ENCODE results near the gene SMYD3.
A peak's percentile ranks its signal among the peaks of the same experiment; 100 is the strongest.

SMYD3 gene

DNA sequence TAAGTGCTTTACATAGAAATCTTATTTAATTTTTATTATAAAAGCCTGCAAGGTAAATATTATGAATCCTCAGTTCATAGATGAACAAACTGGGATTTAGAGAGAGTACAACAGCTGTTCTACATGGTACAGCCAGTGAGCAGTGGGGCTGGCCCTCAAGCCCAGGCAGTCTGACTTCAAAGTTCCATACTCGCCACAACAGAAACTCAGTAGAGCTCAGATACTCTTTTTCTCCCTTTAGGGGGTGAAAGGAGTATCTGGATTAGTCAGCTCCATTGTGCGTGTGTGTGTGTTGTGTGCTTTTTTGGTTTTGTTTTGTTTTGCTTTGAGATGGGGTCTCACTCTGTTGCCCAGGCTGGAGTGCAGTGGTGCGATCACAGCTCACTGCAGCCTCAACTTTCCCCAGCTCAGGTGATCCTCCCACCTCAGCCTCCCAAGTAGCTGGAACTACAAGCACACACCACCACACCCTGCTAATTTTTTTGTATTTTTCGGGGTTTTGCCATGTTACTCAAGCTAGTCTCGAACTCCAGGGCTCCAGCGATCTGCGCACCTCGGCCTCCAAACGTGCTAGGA is 378.5 kb downstream of the SMYD3 start:
- DNase-seq: no peak

DNA sequence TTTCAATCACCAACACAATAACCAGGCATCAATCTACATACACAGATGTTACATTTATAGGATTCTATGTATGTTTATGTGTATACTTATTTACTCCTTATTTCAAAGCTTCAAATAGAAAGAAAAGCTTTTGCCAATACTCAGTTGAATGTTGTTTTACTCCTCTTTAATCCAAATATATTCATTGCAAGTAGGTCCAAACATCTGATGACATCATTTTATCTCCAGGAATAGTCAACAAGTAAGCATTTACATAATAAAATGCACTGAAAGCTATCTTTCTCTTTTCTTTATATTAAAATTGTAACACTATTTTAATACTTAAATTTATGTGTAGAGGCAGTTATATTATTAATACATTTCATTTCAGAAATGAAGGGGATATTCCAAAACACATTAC is 380.5 kb downstream of the SMYD3 start:
- no peak for DNase-seq

DNA sequence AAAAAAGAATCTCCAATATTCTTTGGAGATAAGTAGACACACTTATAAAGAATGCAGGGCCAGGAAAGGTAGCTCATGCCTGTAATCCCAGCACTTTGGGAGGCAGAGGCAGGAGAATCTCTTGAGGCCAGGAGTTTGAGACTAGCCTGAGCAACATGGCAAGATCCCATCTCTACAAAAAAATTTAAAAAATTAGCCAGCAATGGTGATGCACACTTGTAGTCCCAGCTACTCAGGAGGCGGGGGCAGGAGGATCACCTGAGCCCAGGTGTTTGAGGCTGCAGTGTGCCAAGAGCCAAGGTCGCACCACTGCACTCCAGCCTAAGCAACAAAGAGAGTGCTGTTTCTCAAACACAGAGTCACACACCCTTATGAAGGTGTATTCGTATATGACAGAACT is 385.0 kb downstream of the SMYD3 start:
- no peak for DNase-seq

DNA sequence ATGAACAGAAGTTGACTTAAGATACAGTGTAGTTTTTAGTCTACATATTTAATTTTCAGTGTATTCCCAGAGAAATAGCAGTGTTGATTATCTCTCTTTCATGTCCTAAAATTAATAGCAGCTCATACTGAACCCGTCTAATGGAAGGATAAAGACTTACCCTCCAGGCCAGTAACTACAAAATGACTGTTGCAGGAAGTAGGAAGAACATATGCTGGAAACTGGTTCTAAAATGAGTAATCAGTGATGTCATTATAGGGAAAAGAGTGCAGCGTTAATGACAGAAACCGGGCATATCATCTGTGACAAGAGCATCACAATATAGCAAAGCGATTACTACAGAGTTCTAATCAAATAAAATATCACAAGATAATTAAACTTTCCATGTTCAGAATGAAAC is 385.5 kb downstream of the SMYD3 start:
- DNase-seq: no peak

DNA sequence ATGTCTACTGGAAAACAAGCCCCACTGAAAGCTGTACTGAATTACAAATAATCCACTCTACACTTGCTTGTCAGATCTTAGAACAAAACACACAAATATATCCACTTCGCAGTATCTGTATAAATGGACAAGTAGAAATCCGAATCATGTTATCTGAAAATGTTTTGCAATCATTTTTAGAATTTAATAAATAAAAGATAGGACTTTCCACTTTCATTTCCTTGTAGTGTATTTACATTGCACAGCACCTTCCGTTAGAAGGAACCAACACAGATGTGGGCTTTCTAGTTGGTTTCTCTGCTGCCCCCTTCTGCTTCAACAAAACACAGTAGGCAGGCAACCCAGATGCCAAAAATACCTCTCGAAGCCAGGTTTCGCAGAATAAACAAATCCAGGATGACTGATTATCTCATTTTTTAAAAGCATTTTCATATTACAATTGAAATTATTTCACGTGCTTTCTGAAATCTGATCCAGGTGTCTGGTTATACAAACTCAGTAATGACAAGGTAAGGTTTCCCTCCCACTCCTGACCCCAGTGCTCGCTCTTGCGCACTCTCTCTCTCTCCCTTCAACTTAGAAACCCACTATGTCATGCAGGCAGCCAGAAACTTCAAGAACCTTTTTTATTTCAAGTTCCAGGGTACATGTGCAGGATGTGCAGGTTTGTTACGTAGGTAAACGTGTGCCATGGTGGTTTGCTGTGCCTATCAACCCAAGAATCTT is 389.9 kb downstream of the SMYD3 start:
- DNase-seq: peak; percentile 28

DNA sequence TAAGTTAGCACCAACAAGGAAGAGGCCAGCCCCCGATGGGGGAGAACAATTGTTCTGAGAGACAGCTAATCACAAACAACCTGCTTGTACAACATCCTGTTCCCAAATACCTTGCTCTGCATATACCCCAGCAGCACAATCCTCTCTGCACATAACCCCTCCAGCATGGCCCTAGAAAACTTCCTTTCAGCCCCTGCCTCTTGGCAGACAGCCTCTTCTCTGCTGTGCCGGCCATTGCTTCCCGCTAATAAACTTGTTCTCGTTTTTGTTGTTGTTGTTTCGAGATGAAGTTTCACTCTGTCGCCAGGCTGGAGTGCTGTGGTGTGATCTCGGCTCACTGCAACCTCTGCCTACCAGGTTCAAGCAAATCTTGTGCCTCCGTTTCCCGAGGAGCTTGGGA is 392.7 kb downstream of the SMYD3 start:
- no peak for DNase-seq

DNA sequence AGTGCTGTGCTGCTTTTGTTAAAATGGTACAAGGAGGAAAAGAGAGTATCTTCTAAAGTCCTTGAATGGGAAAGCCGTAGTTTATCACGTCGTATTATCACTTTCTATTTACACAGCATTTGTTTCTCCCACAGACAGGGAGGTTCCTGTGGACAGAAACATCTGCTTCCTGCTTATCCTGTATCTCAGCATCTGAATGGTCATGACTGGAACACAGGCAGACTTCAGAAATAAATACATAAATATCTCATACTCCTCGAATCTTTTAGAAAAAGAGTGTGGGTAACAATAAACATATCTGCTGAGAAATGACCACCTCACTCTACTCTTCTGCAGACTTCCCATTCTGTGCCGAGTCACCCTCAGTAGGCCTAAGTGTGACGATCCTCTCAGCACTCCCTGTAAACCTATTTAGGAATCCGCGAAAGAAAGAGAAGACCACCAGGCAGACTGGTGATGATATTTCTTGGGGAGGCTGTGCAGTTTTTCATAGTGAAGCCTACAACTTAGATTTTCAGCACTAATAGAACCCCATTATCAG is 393.5 kb downstream of the SMYD3 start:
- peak; percentile 30 for DNase-seq

DNA sequence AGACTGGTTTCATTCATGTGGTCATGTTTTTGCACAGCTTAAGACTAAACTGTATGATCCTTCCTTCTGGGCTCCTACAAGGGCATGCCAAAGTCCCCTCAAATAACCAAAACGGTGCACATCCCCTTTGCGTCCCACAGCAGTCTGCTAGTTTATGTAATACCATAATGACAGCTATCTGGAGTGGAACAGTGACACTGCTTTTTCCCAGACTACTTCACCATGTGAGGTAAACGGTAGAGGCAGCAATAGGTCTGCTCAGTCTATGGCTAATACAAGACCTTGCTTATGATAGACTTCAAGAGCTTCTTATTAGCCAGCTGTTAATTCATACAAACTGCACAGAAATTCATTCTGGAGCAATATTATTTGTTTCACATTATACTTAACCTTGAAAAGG is 395.5 kb downstream of the SMYD3 start:
- no peak for DNase-seq

DNA sequence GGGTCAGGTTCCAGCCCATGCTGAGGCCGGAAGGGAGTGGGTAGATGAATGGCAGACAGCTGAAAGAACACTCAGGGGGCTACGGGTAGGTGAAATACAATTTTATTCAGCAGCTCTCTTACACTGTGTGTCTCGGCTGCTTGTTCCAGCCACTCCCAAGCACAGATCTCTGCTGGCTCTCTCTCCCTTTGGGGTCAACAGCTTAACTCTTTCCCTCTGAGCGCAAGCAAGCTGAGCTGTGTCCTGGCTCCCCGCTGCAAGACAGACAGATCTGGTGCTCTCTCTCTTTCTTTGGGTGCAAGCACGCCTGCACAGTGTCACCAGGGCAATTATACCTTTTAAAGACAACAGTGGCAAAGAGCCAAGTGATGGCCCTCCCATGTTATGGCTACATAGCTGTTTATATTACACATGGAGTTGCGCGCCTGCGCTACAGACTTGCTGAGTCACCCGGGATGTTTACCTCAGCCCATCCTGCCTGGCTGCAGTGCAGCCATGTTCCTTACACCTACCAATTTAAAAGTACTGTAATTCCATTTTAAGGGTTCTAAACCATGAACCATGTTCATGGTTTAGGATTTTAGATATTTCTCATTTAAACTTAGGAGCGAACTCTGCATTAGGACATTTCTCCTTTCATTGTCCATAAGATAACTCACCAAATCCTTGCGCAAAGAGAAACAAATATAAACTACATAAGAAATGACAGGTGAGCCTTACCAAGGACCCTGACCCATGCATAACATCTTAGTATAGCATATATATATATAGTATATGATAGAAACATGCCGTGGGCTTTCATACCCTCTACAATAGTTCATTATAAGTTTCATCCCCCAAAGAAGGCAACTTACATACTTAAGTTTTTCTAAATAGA is 396.5 kb downstream of the SMYD3 start:
- peak; percentile 83 for DNase-seq

DNA sequence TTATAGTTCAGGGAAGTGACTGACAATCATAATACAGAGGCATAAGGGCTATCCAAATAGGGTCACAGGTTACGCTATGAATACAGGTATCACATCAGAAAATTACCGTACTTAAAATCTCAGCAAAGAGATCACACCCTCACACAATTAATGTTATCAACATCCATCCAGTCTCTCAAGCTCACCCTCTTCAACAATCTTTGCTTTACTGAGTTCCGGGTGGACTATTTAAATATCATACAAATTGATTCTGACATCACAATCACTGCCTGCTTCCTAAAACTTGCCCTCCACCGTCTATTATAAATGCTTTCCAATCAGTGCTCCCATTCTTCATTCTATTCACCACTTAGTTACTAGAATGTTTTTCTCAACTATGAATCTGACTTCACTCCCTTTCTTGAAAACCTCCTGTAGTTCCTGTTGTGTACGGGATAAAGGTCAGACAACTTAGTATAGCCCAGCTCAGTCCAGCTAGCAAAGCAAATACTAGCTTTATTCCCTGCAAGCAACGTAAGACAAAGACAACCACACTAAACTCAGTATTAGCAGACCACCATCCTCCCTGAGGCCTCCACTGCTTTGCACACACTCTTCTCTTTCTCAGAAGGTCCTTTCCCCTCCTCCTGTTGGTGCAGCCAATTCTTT is 398.7 kb downstream of the SMYD3 start:
- DNase-seq: no peak

DNA sequence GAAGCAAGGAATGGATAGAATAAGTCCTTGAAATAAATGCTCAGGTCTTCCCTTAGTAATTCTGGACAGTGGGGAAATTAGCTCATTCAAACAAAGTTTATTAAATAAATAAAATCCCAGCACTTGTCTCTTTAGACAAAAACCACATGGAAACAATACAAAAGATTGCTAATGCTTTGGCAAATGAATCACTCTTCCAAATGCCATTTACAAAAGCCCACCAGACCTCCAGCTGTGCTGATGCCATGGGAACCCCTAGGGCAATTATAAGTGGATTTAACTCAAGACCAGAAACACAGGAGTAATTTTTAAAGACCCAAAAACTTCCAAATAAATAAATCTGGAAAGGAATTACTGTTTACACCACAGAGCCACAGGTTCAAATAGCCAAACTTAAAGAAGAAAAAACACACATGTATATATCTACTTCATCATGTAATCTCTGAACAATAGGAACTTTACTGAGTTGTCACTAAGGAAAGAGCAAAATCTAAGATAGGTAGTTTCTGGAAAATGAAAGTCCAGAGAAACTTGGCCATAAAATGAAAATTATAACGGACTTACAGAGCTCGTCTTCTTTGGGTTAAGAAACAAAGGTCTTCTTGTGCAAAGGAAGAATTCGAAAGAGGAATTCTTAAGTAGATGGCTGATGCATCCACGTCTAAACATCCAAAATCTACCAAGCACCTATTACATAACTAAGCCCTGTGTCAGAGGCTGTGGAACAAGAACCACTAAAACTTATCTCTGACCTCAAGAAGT is 399.4 kb downstream of the SMYD3 start:
- no peak for DNase-seq

DNA sequence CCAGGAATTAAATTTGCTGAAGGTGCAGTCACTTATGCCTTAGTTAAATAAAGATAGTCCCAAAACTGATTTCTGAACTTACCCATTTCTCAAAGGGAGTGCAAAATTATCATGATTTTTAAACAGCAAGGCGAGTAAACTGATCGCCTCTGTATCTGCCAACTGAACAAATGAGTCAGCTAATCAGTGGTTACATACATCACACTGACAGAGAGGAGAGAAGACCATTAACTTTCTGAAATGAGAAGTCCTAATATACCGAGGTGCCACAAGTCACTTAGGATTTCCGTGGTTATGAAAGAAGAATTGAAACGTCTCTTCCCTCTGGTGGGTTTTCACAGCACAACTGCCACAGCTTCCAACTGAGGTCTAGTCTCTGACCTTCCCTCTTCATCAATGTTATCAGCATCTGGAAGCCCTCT is 400.7 kb downstream of the SMYD3 start:
- no peak for DNase-seq

DNA sequence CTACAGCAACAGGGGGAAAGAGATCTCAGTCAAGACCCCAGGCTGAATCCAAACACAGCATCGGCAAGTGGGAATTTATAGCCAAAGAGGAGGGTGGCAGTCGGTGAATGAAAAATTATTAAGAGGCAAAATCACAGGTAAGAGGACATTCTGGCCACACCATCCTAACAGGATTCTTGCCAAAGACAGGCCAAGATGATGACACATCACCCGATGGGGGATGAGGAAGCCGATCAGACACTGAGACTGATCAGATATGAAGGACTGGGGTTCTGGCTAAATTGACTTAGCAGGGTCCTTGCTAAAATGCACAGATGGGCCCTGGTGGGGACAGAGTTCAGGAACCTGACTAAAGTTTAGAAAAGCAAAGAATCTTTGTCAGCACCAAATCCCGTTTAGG is 402.2 kb downstream of the SMYD3 start:
- DNase-seq: no peak

DNA sequence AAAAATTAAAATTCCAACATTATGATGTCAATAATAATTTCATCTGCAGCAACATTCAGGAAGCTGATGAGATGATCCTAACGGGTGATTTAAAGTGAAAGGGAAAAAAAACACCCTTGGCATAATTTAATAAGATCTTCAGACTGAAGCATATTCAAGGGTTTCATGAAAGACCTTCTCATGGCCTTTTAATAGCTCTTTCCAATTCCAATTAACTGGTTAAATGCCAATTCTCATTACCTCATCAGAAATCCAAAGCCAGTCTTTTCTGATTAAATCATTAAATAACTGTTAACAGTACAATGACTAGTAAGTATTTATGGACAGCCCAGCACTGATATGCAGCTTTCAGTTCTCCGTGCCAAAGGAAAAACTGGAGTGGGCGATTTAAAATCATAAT is 407.5 kb downstream of the SMYD3 start:
- DNase-seq: no peak

DNA sequence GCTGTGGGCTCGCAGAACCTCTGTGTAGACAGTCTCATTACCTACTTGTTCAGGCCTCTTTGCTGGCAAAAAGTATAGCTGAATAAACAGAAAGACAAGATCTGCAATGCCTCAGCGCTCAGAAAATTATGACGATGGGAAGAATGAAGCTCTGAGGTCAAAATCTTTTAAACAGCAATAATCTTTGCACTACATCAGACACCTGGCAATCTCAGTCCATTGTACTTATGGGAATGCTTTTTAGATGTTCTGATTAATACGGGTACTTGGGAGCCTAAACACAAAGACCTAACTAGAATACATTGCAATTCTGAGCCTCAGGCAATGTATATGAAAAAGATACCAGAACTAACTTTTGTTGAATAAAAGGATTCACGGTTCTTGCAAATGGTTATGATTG is 410.7 kb downstream of the SMYD3 start:
- no peak for DNase-seq

DNA sequence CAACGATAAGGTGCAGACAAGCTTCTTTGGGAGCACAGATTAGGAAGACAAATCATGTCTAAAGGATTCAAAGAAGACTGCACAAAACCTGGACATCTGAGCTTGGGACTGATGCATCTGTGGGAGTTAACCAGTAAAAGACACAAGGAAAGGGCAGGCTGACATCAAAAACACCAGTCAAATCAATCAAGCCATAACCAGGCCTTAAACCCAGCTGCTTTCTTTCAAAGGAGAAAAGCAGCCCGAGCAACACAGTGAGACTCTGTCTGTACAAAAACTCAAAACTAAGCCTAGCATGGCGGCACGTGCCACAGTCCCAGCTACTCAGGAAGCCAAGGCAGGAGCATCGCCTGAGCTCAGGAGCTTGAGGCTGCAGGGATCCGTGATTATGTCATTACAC is 411.6 kb downstream of the SMYD3 start:
- no peak for DNase-seq

DNA sequence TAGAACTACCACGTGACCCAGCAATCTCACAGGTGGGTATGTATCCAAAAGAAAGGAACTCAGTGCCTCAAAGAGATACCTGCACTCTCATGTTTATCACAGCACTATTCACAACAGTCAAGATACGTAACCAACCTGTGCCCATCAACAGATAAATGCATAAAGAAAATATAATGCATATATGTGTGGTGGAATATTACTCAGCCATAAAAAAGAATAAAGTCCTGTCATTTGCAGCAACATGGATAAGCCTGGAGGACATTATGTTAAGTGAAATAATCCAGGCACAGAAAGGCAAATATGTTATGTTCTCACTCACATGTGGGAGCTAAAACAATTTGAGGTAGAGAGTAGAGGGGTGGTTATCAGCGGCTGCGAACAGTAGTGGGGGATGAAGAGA is 413.8 kb downstream of the SMYD3 start:
- no peak for DNase-seq

DNA sequence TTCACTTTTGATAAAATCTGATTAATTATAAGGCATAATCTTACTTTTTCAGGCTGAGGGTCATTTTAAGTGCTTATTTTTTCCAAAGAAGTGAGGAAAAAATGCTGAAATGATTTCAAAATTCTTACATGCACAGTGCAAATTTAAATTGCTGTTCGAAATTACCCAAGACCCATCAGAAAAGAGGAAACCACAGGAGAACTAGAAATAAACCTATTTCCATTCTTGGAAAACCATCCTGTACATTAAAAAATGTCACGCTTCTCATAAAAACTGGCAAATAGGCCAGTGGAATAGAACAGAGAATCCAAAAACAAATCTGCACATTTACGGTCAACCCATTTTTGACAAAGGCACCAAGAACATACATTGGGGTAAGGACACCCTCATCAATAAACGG is 414.9 kb downstream of the SMYD3 start:
- DNase-seq: no peak

DNA sequence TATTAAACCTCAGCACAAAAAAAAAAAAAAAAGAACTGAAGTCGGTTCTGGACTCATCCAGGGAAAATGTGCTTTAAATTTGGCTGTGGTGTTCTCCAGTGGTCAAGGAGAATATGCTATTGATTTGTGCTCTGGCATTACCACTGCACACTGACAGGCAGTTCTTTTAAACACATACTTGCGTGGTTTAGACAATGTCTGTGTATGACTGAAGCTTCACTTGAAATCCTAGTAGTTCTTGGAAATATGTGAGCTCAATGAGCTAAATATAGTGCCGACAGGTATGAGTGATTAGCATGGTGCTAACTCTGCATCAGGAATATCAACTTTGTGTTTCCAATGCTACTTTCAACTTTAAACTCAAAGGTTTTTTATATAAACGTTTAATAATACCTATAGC is 415.6 kb downstream of the SMYD3 start:
- no peak for DNase-seq

DNA sequence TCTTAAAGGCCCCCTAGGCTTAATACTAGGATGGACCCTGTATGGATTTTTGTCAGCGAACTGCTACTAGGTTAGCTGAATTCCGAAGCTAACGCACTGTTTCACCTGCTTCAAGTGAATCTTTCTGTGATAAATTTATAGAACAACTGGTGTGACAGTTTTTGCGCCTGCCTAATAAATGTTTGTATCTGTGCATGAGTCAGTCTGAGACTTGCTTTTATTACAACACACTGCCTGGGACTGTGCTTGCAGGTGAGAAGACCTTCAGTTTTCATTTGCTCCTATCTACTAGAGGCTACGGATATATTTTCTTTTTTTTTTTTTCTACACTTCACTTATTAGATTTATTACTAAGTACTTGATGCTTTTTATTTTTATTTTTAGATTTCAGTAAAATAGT is 420.9 kb downstream of the SMYD3 start:
- no peak for DNase-seq

DNA sequence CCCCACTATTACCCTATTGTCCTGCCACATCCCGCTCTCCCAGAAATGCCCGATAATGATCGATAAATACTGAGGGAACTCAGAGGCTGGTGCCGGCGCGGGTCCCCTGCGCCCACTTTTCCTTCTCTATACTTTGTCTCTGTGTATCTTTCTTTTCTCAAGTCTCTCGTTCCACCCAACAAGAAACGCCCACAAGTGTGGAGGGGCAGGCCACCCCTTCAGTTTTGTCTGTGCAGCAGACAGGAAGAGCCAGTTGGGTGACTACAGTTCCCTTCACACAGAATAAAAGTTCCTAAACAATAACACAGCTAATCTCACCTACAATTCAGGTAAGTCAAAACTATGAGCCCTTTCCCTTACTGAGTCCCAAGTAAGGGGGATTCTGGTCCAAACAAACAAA is 423.7 kb downstream of the SMYD3 start:
- no peak for DNase-seq

DNA sequence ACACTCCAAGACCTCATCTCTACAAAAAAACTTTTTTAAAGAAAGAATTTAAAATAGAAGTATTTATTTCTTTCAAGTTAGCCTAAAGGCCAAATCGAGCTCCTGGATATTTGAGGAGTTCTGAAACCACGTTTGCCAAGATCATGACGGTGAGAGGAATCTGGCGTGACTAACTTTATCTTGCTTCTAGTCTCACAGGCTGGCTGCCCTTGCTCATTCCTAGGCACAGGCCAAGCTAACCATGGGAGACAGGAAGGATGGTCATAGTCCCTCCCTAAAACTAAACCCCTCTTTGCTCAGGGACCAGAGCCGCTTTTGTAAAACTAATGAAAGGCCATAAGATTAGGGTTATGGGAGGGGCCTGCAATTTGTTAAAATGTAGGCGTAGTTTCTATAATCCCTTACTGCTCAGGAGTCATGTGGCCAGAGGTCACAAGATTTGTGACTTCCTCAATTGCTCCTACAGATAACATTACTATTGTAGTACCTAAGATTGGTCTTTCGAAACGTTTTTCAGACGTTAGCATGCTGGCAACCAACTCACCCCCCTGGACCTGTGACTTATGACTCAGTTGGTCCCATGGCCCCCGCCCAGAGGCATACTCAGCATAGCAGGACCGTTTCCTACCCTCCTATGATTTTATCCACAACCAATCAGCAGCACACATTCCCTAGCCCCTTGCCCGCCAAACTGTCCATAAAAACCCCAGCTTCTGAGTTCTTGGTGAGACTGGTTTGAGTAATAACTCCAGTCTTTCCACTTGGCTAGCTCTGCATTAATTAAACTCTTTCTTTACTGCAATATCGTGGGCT is 425.0 kb downstream of the SMYD3 start:
- DNase-seq: no peak

All from NCI-H345 (cell line).